Posterior cingulate gyrus (tissue), 11 donors: Measurements from ENCODE around the gene HPN.

Experiments used
- DNase-seq, 10 donors: peaks; one replicate each; pipeline versions ENCODE4 v3.0.0 to v3.0.0-alpha.2; 2020 to 2021; ENCODE audit warnings: mixed read lengths in 3 of 10
- intact Hi-C: fragments of 100-400 bp; cut with DNase I; formaldehyde crosslinking; loops from one replicate; pipeline ENCODE4 v1.15.1; 2023

The HPN gene

DNA sequence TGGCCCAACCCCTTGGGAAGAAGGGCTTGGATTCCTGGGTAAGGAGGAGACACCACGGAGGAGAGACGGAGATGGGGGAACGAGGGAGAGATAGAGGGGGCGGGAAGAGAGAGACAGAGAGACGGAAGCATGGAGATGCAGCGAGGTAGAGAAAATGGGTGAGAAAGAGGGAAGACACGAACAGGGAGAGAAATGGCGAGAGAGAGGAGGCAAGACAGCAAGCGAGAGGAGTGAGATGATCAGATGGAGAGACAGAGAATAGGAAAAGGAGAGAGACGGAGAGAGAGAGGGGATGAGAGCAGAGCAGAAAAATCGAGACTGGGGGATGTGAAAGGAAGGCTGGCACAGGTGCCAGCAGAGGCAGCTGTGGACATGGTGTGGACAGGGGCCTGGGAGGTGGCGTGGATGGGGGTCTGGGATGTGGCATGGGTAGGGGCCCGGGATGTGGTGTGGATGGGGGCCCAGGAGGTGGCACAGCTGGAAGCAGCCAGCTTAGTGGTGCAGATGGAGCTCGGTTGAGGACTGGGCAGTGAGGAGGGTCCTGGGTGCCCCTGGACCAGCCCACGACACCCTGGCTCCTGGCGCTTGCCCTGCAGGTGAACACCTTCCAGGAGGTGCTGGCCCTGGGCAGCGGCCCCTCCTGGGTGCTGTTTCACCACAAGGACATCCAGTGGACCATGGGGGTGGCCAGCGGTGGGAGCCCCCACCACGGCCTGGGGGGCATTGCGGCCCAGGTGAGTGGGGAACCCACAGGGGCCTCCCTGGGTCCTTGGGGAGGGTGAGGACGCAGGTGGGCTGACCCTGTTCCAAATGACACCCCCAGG lies 33.9 kb downstream of the HPN start:
- DNase-seq: peak in 2 of 10 donors; percentile 48 to 59
- intact Hi-C loops: no loop called here

- intact Hi-C loops: no loop called here
- peak in 2 of 10 donors; percentile 62 to 64 for DNase-seq
Measured at GRCh38 chr19:35076026-35076370, 34.5 kb downstream of the HPN start.

GRCh38 chr19:35076657-35077056 lies 35.1 kb downstream of the HPN start:
- peak in 2 of 10 donors; percentile 40 to 63 for DNase-seq
- intact Hi-C loops: no loop called here

GRCh38 chr19:35077411-35078223 lies 36.1 kb downstream of the HPN start:
- DNase-seq: peak in 1 of 10 donors; percentile 52
- intact Hi-C loops: no loop called here

DNA sequence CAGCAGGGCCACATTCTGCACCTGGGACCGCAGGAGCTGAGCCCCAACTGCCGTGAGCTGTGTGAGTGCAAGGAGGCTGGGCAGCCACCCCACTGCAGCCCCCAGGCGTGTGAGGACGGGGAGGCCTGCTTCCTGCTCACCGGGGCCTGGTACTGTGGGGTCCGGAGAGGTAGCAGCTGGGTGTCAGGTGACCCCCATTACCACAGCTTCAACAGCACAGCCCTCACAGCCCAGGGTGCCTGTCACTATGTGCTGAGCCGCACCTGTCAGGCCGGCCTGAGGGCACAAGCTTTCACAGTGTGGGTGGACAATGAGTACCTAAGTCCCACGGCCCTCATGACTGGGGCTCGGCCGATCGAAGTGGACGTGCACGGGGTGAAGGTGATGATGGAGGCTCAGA lies 38.3 kb downstream of the HPN start:
- DNase-seq: peak in 1 of 10 donors; percentile 52
- intact Hi-C loops: no loop called here

DNA sequence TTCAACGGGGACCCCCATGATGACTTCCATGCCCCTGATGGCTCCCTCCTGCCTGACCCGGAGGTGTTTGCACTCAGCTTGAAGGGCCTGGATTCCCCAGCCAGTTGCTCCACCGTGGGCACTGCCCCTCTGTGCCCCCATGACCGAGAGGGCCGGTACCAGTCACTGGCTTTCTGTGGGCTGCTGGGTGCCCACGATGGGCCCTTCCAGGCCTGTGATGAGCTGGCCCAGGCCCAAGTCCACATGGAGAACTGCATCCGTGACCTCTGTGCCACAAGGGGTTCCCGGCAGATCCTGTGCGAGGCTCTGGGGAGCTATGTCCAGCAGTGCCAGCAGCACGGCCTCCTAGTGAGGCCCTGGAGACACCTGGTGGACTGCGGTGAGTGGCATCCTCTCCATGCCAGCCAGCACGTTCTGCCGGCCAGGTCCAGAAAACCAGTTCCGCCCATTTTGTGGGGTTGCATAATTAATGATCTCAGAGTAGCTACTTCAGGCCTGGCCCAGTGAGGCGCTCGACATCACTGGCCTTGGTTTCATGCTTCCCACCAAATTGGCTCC lies 39.2 kb downstream of the HPN start:
- peak in 1 of 10 donors; percentile 24 for DNase-seq
- intact Hi-C loops: no loop called here

- intact Hi-C loops: no loop called here
- DNase-seq: peak in 2 of 10 donors; percentile 27 to 48
Measured at GRCh38 chr19:35081201-35081600, 39.7 kb downstream of the HPN start.

- DNase-seq: peak in 2 of 10 donors; percentile 41 to 43
- intact Hi-C loops: no loop called here
Measured at GRCh38 chr19:35083691-35084508, 42.4 kb downstream of the HPN start.

DNA sequence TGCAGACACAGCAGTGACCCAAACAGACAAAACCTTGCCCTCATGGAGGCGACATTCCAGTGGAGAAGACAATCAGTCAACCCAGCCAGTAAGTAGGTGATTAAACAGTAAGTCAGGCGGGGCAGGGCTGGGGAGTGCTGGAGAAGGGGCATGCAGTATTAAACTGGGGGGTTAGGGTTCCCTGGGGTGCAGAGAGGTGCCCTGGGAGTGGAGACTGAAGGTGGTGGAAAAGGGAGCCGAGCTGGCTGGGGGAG lies 42.9 kb downstream of the HPN start:
- peak in 1 of 10 donors; percentile 35 for DNase-seq
- intact Hi-C loops: no loop called here

- peak in 2 of 10 donors; percentile 13 to 67 for DNase-seq
- intact Hi-C loops: no loop called here
Measured at GRCh38 chr19:35085947-35086346, 44.4 kb downstream of the HPN start.

DNA sequence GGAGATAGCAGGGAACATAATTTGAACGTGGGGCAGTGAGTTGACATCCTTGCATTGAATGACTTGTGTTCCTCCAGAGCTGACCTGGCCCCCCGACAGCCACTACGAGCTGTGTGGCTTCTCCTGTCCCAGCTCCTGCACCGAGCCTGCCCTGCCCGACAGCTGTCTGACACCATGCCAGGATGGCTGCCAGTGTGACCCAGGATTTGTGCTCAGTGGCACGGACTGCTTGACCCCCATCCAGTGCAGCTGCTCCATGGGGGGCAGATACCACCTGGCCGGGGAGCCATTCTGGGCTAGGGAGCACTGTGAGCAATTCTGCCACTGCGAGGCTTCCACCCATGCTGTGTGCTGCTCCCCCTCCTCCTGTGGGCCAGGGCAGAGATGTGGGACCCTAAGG lies 44.9 kb downstream of the HPN start:
- peak in 6 of 10 donors; percentile 13 to 91 (median 38) for DNase-seq
- intact Hi-C loops: no loop called here

DNA sequence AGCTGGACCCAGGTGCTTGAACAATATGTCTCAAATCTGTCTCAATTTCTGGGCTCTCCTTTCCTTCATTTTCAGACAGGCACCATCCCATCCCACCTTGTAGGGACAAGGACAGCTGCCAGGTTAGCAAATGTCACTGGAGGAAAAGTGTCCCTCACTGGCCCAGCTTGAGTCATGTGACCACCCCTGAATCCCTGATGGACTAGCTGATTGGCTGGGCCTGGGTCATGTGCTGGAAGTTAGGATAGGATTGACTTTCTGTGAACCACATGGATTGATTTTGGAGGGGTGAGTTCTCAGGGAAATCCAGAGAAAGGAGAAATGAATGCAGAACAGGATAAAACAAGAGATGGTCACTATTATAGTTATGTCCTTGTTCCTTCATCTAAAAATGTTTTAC lies 45.9 kb downstream of the HPN start:
- DNase-seq: peak in 1 of 10 donors; percentile 32
- intact Hi-C loops: no loop called here

DNA sequence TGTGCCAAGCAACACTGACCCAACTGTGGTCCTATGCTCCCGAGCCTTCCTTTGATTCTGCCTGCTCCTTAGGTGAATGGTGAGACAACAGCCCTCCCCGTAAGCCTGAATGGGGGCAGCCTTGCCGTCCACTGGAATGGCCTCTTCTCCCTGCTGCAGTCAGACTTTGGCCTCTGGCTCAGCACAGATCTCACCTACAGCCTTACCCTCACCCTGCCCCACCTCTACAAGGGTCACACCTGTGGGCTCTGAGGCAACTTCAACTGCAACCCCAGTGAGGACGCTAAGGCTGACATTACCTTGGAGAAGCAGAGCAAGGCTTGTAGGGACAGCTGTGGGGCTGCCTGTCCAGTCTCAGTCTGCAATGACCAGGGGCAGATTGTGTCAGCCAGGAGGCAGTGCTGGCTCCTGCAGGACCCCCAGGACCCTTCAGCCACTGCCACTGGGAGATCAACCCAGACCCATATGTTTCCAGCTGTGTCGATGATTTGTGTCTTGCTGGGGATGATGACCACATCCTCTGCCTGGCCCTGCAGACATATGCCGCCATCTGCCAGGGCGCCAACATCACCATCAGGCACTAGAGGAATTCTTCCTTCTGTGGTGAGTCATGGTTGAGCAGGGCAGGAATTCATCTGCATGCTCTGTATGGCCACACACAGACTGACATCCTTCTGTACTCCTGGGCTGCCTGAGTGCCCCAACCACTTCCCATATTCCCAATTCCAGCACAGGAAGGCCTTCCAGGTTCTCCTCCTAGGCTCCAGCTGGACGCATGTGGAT lies 46.8 kb downstream of the HPN start:
- DNase-seq: peak in 1 of 10 donors; percentile 71
- intact Hi-C loops: no loop called here

- intact Hi-C loops: no loop called here
- DNase-seq: peak in 1 of 10 donors; percentile 39
Measured at GRCh38 chr19:35089554-35089953, 48.0 kb downstream of the HPN start.

DNA sequence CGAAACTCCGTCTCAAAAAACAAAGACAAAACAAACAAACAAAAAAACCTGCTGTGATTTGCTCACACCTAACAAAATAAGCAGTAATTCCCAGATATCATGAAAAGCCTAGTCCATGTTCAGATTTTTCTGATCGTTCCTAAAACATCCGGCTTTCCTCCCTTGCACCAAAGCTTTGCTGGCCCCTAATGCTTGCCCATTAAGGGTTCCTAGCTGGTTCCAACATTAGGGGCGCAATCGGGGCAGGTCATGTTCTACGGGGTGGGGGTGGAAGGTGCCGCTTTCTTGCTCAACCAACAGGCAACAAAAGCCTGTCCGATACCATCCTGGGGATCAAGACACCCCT lies 48.6 kb downstream of the HPN start:
- intact Hi-C loops: loop anchor here (2.0 to 10.0 kb wide), 2 partner anchors 45 to 117 kb away; partner anchors contain the start of gene HPN
- no peak for DNase-seq

DNA sequence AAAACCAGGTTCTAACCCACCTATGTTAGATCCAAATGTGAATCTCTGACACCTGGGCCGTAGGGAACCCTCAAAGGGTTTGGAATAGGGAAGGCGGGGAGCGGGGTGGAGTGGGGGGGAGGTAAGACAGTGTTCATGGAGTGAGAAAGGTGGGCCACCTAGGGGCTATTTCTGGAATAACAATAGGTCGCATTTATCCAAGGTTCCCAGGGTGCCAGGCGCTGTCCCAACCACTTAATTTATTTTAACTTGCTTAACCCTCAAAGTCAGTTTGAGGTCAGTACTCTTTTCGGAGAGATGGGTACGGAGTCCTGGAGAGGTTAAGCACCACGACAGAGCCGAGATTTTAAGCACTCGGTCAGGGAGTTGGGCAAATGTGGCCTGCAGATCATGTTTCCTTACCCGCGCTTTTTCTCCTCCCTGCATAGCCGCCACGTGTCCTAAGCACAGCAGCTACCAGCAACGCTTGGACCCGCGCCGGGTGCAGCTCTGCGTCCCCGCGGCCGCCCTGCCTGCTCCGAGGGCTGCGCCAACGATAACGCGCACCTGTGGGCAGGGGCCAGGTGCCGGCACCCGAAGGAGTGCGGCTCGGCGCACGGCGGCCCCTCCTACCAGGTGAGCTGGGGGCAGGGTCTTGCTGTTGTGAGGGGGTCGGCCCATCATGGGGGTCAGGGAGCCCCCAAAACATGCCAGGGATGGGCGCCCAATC lies 49.1 kb downstream of the HPN start:
- DNase-seq: peak in 6 of 10 donors; percentile 42 to 88 (median 58)
- intact Hi-C loops: loop anchor here (2.0 to 10.0 kb wide), 2 partner anchors 46 to 118 kb away; partner anchors contain the start of gene HPN

GRCh38 chr19:35093430-35093829 lies 51.9 kb downstream of the HPN start:
- intact Hi-C loops: loop anchor here (10.0 kb wide), 1 partner anchor 49 kb away; the partner anchor contains the start of gene HPN
- peak in 1 of 10 donors; percentile 5 for DNase-seq

- intact Hi-C loops: loop anchor here (10.0 kb wide), 1 partner anchor 49 kb away; the partner anchor contains the start of gene HPN
- peak in 2 of 10 donors; percentile 63 to 69 for DNase-seq
Measured at GRCh38 chr19:35093941-35094647, 52.6 kb downstream of the HPN start.
